GM20431 (cell line): ENCODE data around the gene BMP6.
"Not testable (repeated sequence)": the region's sequence is repeated elsewhere in the genome, so short reads cannot be mapped to it uniquely, and the experiment has no call there.

Source experiments
- in situ Hi-C: fragments of 300-500 bp; cut with MseI, MboI; formaldehyde crosslinking; loops from one replicate; pipeline ENCODE4 v1.15.0; 2020; ENCODE audit warnings: low sequenced_read_pairs; ENCODE audit not compliant: unreplicated experiment

The BMP6 gene

GRCh38 chr6:7897461-7898192 is 171.7 kb downstream of the BMP6 start:
- in situ Hi-C loops = no loop called here

DNA sequence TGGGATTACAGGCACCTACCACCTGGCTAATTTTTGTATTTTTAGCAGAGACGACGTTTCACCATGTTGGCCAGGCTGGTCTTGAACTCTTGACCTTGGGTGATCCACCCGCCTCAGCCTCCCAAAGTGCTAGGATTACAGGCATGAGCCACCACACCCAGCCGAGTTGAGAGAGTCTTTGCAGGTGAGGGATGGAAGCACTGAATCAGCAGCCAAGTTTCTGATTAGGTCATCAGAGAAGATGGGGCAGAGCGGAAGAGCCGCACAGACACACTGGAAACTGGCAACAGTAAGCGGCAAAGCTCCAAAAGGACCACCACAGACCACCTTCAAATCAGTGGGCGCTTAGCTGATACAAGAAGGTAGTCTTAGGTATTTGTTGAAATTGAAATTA is 172.3 kb downstream of the BMP6 start:
- in situ Hi-C loops = not testable (repeated sequence)

GRCh38 chr6:7899101-7899888 is 173.4 kb downstream of the BMP6 start:
- in situ Hi-C loops = no loop called here

DNA sequence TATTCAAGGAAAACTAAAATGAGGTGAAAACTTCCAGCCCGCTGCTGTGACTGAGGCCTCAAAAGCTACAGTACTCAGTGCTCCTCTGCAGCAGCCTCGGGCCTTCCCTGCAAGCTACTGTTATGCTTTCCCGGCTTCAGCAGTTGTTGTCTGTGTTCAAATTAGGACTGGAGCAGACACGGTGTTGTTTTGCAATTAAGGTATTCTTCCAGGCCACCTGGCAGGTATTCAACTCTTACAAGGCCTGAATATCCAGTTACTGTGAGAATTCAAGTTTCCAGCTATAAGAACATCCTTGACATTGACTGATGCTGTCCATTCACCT is 174.0 kb downstream of the BMP6 start:
- in situ Hi-C loops = no loop called here

DNA sequence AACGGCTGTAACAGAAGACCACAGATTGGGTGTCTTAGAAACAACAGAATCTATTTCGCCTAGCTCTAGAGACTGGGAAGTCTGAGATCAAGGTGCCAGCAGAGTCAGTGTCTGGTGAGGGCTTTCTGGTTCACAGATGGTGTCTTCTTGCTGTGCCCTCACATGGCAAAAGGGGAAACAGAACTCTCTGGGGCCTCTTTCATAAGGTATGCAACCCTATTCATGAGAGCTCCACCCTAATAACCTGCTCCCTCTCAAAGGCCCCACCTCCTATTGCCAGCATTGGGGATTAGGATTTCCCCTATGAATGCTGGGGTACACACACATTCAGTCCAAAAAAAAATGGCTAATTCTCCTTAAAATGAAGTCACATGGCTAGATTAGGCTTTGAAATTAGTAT is 174.7 kb downstream of the BMP6 start:
- in situ Hi-C loops = no loop called here

DNA sequence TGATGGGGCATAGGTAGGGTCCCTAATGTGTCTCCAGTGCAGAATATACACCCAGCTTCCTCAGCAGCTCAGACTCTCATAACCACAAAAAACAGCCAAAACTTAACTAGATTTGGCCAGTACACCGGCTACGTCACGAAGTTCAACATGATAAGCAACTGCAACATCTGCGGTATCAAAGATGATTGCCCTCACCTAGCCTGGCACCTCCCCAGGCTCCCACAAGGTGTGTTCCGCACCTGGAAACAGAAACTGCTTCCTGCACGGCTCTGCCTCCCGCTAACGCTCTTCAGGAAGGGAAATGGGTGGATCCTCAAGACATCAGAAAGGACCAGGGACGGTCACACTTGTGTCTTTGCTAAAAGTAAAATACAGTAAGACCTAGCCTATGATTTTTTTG is 175.2 kb downstream of the BMP6 start:
- in situ Hi-C loops = no loop called here

DNA sequence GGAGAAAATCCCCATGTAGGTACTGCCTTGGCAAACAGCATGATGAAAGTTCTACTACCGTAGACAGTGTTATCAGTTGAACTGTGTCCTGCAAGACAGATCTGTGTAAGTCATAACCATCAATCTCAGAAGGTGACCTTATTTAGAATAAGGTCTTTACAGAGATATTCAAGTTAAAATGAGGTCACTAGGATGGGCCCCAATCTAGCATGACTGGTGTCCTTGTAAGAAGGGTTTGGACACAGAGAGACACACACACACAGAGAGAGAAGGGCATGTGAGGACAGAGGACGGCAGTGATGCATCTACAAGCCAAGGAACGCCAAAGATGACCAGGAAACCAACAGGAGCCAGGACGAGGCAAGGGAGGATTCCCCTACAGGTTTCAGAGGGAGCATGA is 175.9 kb downstream of the BMP6 start:
- in situ Hi-C loops = no loop called here

- in situ Hi-C loops = no loop called here
Observed at GRCh38 chr6:7902221-7902620, 176.3 kb downstream of the BMP6 start.

GRCh38 chr6:7902867-7903266 is 177.0 kb downstream of the BMP6 start:
- in situ Hi-C loops = no loop called here

GRCh38 chr6:7903673-7904072 is 177.8 kb downstream of the BMP6 start:
- in situ Hi-C loops = no loop called here

GRCh38 chr6:7904654-7905319 is 178.9 kb downstream of the BMP6 start:
- in situ Hi-C loops = no loop called here

DNA sequence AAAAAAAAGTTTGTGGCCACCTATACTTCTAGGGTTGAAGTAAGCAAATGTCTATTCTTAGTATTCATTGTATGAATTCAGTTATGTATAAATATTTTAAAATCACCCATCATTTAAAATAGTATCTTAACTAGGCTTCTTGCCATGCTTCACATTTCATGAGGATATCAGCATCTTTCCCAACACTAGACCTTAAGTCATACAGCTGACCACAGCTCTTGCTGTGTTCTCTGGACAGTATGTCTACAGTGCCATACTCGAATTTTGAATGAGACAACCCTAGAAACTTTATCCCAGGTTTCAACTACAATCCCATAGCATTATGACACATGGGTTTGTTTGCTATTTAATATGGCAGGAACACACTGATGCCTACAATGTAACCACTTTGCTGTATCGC is 179.5 kb downstream of the BMP6 start:
- in situ Hi-C loops = no loop called here

DNA sequence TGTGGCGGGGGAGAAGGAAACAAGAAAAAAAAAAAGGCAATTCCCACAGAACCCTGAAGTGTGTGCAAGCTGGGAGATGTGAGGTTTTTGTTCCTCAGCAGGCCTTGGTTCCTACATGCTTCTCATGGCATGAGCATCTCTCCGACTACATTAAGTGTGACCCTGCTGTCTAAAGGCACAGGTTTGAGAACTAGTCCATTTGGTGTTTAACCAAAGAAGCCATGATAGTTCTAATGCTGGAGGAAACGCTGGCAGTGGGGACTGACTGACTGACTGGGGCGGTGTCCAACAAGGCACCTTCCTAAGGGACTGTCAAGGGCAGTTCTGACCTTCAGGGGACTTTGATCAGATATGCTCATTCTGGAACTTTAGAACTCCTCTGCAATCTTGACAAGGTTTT is 180.8 kb downstream of the BMP6 start:
- in situ Hi-C loops = no loop called here

GRCh38 chr6:7907159-7907558 is 181.3 kb downstream of the BMP6 start:
- in situ Hi-C loops = no loop called here

GRCh38 chr6:7909323-7910276 is 183.7 kb downstream of the BMP6 start:
- in situ Hi-C loops = no loop called here

DNA sequence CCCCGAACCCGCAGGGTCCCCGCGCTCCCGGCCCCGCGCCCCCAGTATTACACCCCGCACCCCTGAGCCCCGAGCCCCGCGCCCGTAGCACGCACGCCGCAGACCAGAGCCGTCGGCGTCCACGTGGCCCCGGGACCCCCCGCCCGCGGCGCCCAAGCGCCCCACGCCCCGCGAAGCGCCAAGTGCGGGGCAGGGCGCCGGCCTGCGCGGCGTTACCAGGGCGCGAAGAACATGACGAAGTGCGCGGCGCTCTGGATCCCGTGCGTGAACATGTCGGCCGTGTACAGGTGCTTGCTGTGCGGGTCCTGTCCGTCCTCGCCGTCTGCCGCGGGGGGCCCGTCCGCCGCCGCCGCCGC is 184.4 kb downstream of the BMP6 start:
- in situ Hi-C loops = no loop called here

DNA sequence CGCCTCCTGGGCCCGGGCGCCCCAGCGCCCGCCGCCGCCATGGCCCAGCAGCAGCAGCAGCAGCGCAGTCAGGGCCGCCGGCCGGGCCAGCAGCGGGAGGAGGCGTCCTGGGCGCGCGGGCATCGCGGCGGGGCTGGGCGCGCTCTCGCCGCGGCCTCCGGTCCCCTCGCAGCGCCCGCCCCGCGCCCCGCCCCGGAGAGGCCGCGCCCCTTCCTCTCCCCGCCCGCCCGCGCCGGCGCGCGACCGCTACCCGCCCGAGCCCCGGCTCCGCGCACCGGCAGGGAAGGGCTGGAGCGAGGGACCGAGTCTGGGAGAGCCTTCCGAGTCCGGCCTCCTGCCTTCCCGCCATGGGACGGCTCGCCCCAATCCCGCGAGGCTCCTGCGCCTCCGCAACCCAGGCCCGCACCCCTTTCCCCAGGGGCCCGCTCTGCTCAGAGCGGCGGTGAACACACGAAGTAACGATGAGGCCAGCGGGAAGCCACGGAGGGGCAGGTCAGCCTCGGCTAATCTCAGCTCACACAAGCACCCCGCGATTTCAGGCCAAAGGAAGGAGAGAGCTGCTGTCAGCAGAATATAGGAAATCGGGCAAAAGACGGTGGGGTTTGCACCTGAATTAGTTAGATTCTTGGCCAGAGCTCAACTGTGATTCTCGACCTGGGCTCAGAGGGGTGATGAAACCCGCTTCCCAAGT is 184.9 kb downstream of the BMP6 start, which contains the start of gene TXNDC5:
Gene TXNDC5, minus strand, starts transcription at position 135 of the 691 bp plus-strand sequence. Its CDS starts 12 bp downstream, at position 123.
- in situ Hi-C loops = no loop called here

GRCh38 chr6:7911345-7911725 is 185.4 kb downstream of the BMP6 start:
- in situ Hi-C loops = no loop called here

- in situ Hi-C loops = no loop called here
Observed at GRCh38 chr6:7912024-7912423, 186.1 kb downstream of the BMP6 start.
